ENCODE measurements around the gene ARHGAP24.

- TF ChIP-seq TEAD1 (CRISPR knock-in tag; IDR thresholded peaks at IDR 0.05) (no peak), ZNF532 (CRISPR knock-in tag; IDR thresholded peaks at IDR 0.05; ENCODE audit: borderline replicate concordance) (no peak), FOXP1 (CRISPR knock-in tag; IDR thresholded peaks at IDR 0.05; ENCODE audit: borderline replicate concordance) (no peak), CTCF (IDR thresholded peaks at IDR 0.05) (no peak), JUN (CRISPR knock-in tag; IDR thresholded peaks at IDR 0.05) (no peak), GABPB1 (CRISPR knock-in tag; IDR thresholded peaks at IDR 0.05) (no peak), ESRRA (CRISPR knock-in tag; IDR thresholded peaks at IDR 0.05; ENCODE audit: borderline replicate concordance) (no peak)
Measured at GRCh38 chr4:86038037-86038436, 563.1 kb downstream of the ARHGAP24 start.
